Measurements from ENCODE around the gene REXO1.
"Not testable (repeated sequence)": the region's sequence is repeated elsewhere in the genome, so short reads cannot be mapped to it uniquely, and the experiment has no call there.

Gene REXO1, protein sequence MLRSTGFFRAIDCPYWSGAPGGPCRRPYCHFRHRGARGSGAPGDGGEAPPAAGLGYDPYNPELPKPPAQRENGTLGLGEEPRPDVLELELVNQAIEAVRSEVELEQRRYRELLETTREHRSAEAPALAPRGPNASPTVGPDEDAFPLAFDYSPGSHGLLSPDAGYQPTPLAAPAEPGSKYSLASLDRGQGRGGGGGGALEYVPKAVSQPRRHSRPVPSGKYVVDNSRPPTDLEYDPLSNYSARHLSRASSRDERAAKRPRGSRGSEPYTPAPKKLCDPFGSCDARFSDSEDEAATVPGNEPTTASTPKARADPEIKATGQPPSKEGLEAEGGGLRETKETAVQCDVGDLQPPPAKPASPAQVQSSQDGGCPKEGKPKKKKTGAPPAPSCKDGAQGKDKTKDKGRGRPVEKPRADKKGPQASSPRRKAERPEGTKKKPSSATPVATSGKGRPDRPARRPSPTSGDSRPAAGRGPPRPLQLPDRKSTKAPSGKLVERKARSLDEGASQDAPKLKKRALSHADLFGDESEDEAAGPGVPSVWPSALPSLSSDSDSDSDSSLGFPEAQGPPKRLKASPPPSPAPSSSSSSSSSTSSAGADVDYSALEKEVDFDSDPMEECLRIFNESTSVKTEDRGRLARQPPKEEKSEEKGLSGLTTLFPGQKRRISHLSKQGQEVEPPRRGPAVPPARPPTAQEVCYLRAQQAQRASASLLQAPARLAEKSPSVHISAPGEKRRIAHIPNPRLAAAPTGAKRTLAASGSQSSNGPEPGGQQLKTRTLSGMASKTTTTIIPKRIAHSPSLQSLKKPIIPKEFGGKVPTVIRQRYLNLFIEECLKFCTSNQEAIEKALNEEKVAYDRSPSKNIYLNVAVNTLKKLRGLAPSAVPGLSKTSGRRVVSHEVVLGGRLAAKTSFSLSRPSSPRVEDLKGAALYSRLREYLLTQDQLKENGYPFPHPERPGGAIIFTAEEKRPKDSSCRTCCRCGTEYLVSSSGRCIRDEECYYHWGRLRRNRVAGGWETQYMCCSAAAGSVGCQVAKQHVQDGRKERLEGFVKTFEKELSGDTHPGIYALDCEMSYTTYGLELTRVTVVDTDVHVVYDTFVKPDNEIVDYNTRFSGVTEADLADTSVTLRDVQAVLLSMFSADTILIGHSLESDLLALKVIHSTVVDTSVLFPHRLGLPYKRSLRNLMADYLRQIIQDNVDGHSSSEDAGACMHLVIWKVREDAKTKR

GRCh38 chr19:1848399-1849131 lies at the start of gene REXO1:
Gene REXO1 (minus strand): TSS chr19:1848483. CDS start chr19:1848358, 125 bp downstream.
- peak; percentile 95 for DNase-seq (ENCODE audit: low read depth)

GRCh38 chr19:1896508-1896907 lies 48.2 kb upstream of the REXO1 start:
- no peak for DNase-seq (ENCODE audit: low read depth)

- DNase-seq (ENCODE audit: low read depth): no peak
Observed at GRCh38 chr19:1893791-1894190, 45.5 kb upstream of the REXO1 start.

DNA sequence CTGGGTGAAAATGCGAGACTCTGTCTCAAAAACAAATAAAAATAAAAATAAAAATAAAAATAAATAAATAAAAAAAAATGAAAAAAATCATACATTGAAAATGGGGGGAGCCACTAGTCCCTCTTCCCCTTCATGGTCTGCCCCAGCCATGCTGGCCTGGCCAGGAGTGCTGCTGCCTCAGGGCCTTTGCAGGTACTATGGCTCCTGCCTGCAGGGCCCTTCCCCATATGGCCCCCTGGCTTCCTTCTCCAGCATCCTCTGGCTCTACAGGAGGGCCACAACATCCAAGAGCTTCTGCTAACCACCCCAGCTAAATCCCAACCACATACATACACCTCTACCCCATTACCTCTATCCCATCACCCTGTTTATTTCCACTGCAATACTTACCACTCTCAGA lies 41.6 kb upstream of the REXO1 start:
- DNase-seq (ENCODE audit: low read depth): no peak

GRCh38 chr19:1888385-1888784 lies 40.1 kb upstream of the REXO1 start:
- no peak for DNase-seq (ENCODE audit: low read depth)

GRCh38 chr19:1886360-1886759 lies 38.1 kb upstream of the REXO1 start:
- not testable (repeated sequence) for DNase-seq (ENCODE audit: low read depth)

- peak; percentile 91 for DNase-seq (ENCODE audit: low read depth)
Observed at GRCh38 chr19:1885398-1886119, 37.3 kb upstream of the REXO1 start, which contains the start of gene ABHD17A. Gene ABHD17A (minus strand): TSS chr19:1885496. CDS start chr19:1881566, 3,930 bp downstream.

DNA sequence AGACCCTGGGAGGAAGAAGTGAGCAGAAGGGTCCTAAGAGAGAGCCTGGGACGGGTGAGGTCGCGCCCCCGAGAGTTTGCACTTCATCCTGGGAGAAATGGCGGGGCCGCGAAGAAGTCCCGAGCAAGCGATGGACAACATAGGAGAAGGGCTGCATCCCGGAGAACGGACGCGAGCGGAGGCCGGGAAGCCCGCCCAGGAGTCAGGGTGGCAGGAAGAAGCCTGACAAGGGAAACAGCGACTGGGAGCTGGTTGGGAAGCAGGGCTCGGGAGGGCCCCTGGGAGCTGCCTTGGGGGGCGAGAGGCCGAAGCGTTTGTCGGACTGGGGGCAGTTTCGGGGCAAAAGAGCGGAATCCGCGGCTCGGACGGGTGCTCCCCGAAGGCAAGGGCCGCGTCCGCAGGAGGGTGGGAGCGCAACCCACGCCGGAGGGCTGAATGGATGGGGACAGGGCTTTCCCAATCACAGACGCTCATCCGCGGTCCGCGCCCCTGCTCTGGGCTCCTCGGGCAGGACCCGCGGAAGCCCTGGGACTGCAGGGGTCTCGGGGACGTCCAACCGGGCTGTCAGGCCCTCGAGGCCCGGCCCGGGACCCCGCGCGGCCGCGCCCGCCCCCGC lies 36.5 kb upstream of the REXO1 start:
- DNase-seq (ENCODE audit: low read depth): no peak

GRCh38 chr19:1884291-1884718 lies 36.0 kb upstream of the REXO1 start:
- DNase-seq (ENCODE audit: low read depth): peak; percentile 37

- DNase-seq (ENCODE audit: low read depth): no peak
Observed at GRCh38 chr19:1883784-1884183, 35.5 kb upstream of the REXO1 start.

- DNase-seq (ENCODE audit: low read depth): no peak
Observed at GRCh38 chr19:1882786-1883692, 34.8 kb upstream of the REXO1 start.

- DNase-seq (ENCODE audit: low read depth): peak; percentile 59
Observed at GRCh38 chr19:1882089-1882785, 34.0 kb upstream of the REXO1 start.

DNA sequence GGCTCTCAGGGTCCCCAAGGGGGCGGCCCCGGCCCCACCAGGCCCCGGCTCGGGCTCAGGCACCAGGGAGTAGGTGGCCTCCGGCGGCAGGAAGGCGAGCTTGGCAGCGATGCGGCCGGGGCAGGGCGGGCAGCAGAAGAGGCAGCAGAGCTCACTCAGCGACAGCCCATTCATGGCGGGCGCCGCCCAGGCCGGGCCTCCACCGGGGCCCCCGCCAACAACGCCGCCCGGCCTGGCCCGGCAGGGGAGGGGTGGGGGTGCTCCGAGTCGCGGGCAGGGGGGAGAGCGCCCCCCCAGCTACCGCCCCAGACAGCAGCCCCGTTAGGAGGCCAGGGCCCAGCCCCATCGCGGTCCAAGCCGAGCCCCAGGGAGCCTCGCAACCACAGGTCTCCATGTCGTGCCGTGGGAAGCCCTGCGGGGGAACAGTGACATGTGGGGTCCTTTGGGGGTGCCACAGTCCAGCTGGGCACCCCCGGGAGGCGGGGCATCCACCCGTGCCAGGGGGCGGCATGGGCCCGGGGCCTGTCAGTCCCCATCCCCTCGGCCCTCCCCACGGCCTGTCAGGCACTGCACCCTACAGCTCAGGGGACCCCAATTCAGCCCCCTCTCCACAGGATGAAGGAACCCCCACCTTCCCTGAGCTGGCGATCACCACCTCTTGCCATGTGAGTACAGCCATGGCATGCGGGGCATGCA lies 33.3 kb upstream of the REXO1 start:
- not testable (repeated sequence) for DNase-seq (ENCODE audit: low read depth)

DNA sequence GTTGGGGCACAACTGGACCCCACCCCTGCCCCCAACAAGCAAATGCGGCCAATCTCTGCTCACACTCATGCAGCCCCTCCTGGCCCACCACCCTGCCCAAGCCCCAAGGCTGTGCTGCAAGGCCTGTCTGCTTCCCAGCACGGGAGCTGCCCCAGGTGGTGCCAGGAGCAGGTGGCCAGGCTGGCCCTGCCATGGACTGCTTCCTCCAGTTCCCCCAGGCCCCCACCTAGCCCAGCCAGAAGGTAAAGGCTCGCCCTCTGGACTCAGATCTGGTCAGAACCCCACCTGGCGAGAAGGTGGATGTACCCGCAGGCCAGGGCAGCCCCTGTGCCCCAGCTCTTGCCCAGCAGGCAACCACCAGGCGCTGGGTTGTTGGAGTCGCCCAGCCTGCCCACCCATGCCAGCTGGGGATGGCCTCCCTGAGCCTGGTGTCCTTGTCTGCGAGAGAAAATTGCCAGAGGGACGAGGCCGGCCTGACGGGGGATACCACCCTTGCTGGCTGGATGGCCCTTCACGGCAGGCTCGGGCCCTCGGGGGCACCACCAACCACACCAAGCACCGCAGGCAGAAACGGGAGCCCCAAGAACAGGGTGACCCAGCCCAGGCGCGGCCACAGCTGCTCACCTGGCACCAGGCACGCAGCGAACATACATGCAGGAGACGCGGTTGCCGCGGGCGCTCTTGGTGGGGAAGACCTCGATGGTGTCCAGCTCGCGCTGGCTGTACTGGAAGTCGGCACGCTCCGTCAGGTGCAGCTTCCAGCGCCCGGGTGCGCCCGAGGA lies 32.5 kb upstream of the REXO1 start:
- no peak for DNase-seq (ENCODE audit: low read depth)

GRCh38 chr19:1879982-1880381 lies 31.7 kb upstream of the REXO1 start:
- not testable (repeated sequence) for DNase-seq (ENCODE audit: low read depth)

- not testable (repeated sequence) for DNase-seq (ENCODE audit: low read depth)
Observed at GRCh38 chr19:1878583-1878982, 30.3 kb upstream of the REXO1 start.

GRCh38 chr19:1877280-1877660 lies 29.0 kb upstream of the REXO1 start:
- DNase-seq (ENCODE audit: low read depth): not testable (repeated sequence)

All from stimulated activated CD8-positive, alpha-beta memory T cell treated with anti-CD3 and anti-CD28 coated beads, Interleukin-12 subunit alpha, Interleukin-12 subunit beta, amount 100 ng/mL, for 4 hours (primary cell).